B cell (primary cell): ENCODE measurements around the gene CHIC2.

Experiments used
- CTCF ChIP-seq: fragments of 200-600 bp; IDR thresholded peaks from one replicate; pipeline ENCODE4 v1.8.0; 2022; ENCODE audit warnings: antibody characterized with exemption, mild to moderate bottlenecking
- EZH2 ChIP-seq: IDR thresholded peaks from 2 replicates; pipeline ENCODE4 v1.6.1; 2012; ENCODE audit warnings: borderline replicate concordance, low read depth, mild to moderate bottlenecking, moderate library complexity, low read length; ENCODE audit not compliant: insufficient read depth, poor library complexity, severe bottlenecking

GRCh38 chr4:54032558-54033135 lies 31.8 kb downstream of the CHIC2 start:
- TF ChIP-seq CTCF: no peak
- no peak for TF ChIP-seq EZH2
